Measurements from ENCODE around the gene POLR3E. TPM values are rescaled to one million over a fixed set of nuclear protein-coding genes. Genes with fewer than 3 reads are reported as not detected.

Gene POLR3E
- total and polyA plus RNA-seq, 2 experiments from 2014 or later = 14.0 to 20.8 TPM

- H2AFZ ChIP-seq = no peak overlapping the region
- H3K79me2 ChIP-seq (ENCODE audit: insufficient read depth) = peaks cover 51% of the 10 kb centered on the region
- in situ Hi-C loops (cut with MboI) = loop anchor here (25.0 kb wide), 1 partner anchor 1116 kb away; no protein-coding TSS in a partner anchor
- H3K27ac ChIP-seq = no peak overlapping the region
- H3K4me3 ChIP-seq = no peak overlapping the region
- H3K9ac ChIP-seq = no peak overlapping the region
- 91 to 96% methylated on average over 12 of the region's 12 CpGs for WGBS, 2 experiments (ENCODE audit: low coverage in 1 of 2, low lambda C conversion rate in 2 of 2, missing lambda C conversion rate in 2 of 2)
- H3K4me2 ChIP-seq (ENCODE audit: unreplicated experiment) = no peak overlapping the region
- H3K9me3 ChIP-seq (ENCODE audit: low read depth) = no peaks in the 10 kb centered on the region
- peaks cover 16% of the 10 kb centered on the region for H3F3A ChIP-seq (ENCODE audit: insufficient read depth)
- H3K9me2 ChIP-seq (ENCODE audit: insufficient read depth) = no peaks in the 10 kb centered on the region
- H3K27me3 ChIP-seq (replicated peaks; ENCODE audit: insufficient read depth) = no peaks in the 10 kb centered on the region
- no peaks in the 10 kb centered on the region for H3K4me1 ChIP-seq (ENCODE audit: insufficient read depth)
- no peak for DNase-seq
- H4K20me1 ChIP-seq (ENCODE audit: insufficient read depth) = no peaks in the 10 kb centered on the region
- no peaks in the 10 kb centered on the region for H3K36me3 ChIP-seq (ENCODE audit: low read depth)
- TF ChIP-seq EZH2phosphoT487 (IDR thresholded peaks at IDR 0.05; ENCODE audit: insufficient read depth, low read depth) (no peak), EZH2 (IDR thresholded peaks at IDR 0.05; ENCODE audit: insufficient read depth, poor library complexity, severe bottlenecking) (no peak)
Observed at GRCh38 chr16:22302776-22303363, 5.7 kb downstream of the POLR3E start.

- H4K20me1 ChIP-seq (ENCODE audit: insufficient read depth) = no peaks in the 10 kb centered on the region
Observed at GRCh38 chr16:22304411-22304810, 7.2 kb downstream of the POLR3E start.

GRCh38 chr16:22306788-22307187 is 9.6 kb downstream of the POLR3E start:
- DNase-seq = no peak
- H3K27ac ChIP-seq = no peak overlapping the region
- WGBS, 2 experiments (ENCODE audit: low coverage in 1 of 2, low lambda C conversion rate in 2 of 2, missing lambda C conversion rate in 2 of 2) = 82 to 94% methylated on average over 6 to 8 of the region's 9 CpGs
- no peaks in the 10 kb centered on the region; the same call in 1 of the 2 replicates for H3K36me3 ChIP-seq (ENCODE audit: low read depth)
- TF ChIP-seq EZH2 (IDR thresholded peaks at IDR 0.05; ENCODE audit: insufficient read depth, poor library complexity, severe bottlenecking) (no peak), EZH2phosphoT487 (IDR thresholded peaks at IDR 0.05; ENCODE audit: insufficient read depth, low read depth) (no peak)
- no peaks in the 10 kb centered on the region for H3K9me3 ChIP-seq (ENCODE audit: low read depth)
- H3K4me1 ChIP-seq (ENCODE audit: insufficient read depth) = no peaks in the 10 kb centered on the region
- no peaks in the 10 kb centered on the region for H4K20me1 ChIP-seq (ENCODE audit: insufficient read depth)
- peaks cover 19% of the 10 kb centered on the region for H3K79me2 ChIP-seq (ENCODE audit: insufficient read depth)
- in situ Hi-C loops (cut with MboI) = loop anchor here (25.0 kb wide), 1 partner anchor 1119 kb away; no protein-coding TSS in a partner anchor
- no peaks in the 10 kb centered on the region for H3K27me3 ChIP-seq (replicated peaks; ENCODE audit: insufficient read depth)
- H3K9ac ChIP-seq = no peak overlapping the region
- no peak overlapping the region for H2AFZ ChIP-seq
- no peaks in the 10 kb centered on the region for H3F3A ChIP-seq (ENCODE audit: insufficient read depth)
- no peaks in the 10 kb centered on the region for H3K9me2 ChIP-seq (ENCODE audit: insufficient read depth)
- no peak overlapping the region for H3K4me3 ChIP-seq
- H3K4me2 ChIP-seq (ENCODE audit: unreplicated experiment) = no peak overlapping the region

More at GRCh38 chr16:22304411-22304810, 7.2 kb downstream of the POLR3E start:
- no peaks in the 10 kb centered on the region for H3K9me2 ChIP-seq (ENCODE audit: insufficient read depth)
- H3F3A ChIP-seq (ENCODE audit: insufficient read depth) = peaks cover 6% of the 10 kb centered on the region; the same call in 1 of the 2 replicates
- no peaks in the 10 kb centered on the region for H3K36me3 ChIP-seq (ENCODE audit: low read depth)
- H3K4me1 ChIP-seq (ENCODE audit: insufficient read depth) = no peaks in the 10 kb centered on the region
- in situ Hi-C loops (cut with MboI) = loop anchor here (25.0 kb wide), 1 partner anchor 1117 kb away; no protein-coding TSS in a partner anchor
- no peak for TF ChIP-seq EZH2 (IDR thresholded peaks at IDR 0.05; ENCODE audit: insufficient read depth, poor library complexity, severe bottlenecking)
- no peak for TF ChIP-seq EZH2phosphoT487 (IDR thresholded peaks at IDR 0.05; ENCODE audit: insufficient read depth, low read depth)
- no peaks in the 10 kb centered on the region for H3K9me3 ChIP-seq (ENCODE audit: low read depth)
- H3K4me2 ChIP-seq (ENCODE audit: unreplicated experiment) = no peak overlapping the region
- no peaks in the 10 kb centered on the region for H3K27me3 ChIP-seq (replicated peaks; ENCODE audit: insufficient read depth)
- H3K27ac ChIP-seq = no peak overlapping the region
- H3K4me3 ChIP-seq = no peak overlapping the region
- no peak overlapping the region for H2AFZ ChIP-seq
- peaks cover 43% of the 10 kb centered on the region for H3K79me2 ChIP-seq (ENCODE audit: insufficient read depth)
- 98% methylated on average over 4 of the region's 4 CpGs for WGBS, 2 experiments (ENCODE audit: low coverage in 1 of 2, low lambda C conversion rate in 2 of 2, missing lambda C conversion rate in 2 of 2)
- H3K9ac ChIP-seq = no peak overlapping the region
- DNase-seq = no peak

- in situ Hi-C loops (cut with MboI) = loop anchor here (25.0 kb wide), 1 partner anchor 1121 kb away; no protein-coding TSS in a partner anchor
- no peaks in the 10 kb centered on the region for H3K9me3 ChIP-seq (ENCODE audit: low read depth)
- TF ChIP-seq EZH2phosphoT487 (IDR thresholded peaks at IDR 0.05; ENCODE audit: insufficient read depth, low read depth) = no peak
- no peak for TF ChIP-seq EZH2 (IDR thresholded peaks at IDR 0.05; ENCODE audit: insufficient read depth, poor library complexity, severe bottlenecking)
- no peaks in the 10 kb centered on the region for H3K27me3 ChIP-seq (replicated peaks; ENCODE audit: insufficient read depth)
- no peak overlapping the region for H3K4me2 ChIP-seq (ENCODE audit: unreplicated experiment)
- H3K9ac ChIP-seq = no peak overlapping the region
- H3K79me2 ChIP-seq (ENCODE audit: insufficient read depth) = peaks cover 9% of the 10 kb centered on the region; the same call in 1 of the 2 replicates
- H4K20me1 ChIP-seq (ENCODE audit: insufficient read depth) = no peaks in the 10 kb centered on the region
- DNase-seq = no peak
- no peaks in the 10 kb centered on the region; the same call in 1 of the 2 replicates for H3K36me3 ChIP-seq (ENCODE audit: low read depth)
- H2AFZ ChIP-seq = no peak overlapping the region
- no peak overlapping the region for H3K27ac ChIP-seq
- no peaks in the 10 kb centered on the region for H3K9me2 ChIP-seq (ENCODE audit: insufficient read depth)
- H3K4me1 ChIP-seq (ENCODE audit: insufficient read depth) = no peaks in the 10 kb centered on the region
- no peaks in the 10 kb centered on the region for H3F3A ChIP-seq (ENCODE audit: insufficient read depth)
- no peak overlapping the region for H3K4me3 ChIP-seq
- 87 to 88% methylated on average over 10 of the region's 10 CpGs for WGBS, 2 experiments (ENCODE audit: low coverage in 1 of 2, low lambda C conversion rate in 2 of 2, missing lambda C conversion rate in 2 of 2)
Observed at GRCh38 chr16:22307838-22308237, 10.6 kb downstream of the POLR3E start.
